D341Med (cell line): Measurements from ENCODE around the gene P2RX6.

Experiments
- DNase-seq: peaks from one replicate; pipeline ENCODE4 v3.0.0; 2012; ENCODE audit warnings: low spot score

P2RX6 gene

GRCh38 chr22:21012446-21013407 is 2.2 kb upstream of the P2RX6 start:
- peak; percentile 58 for DNase-seq

GRCh38 chr22:21013657-21014201 is 1.2 kb upstream of the P2RX6 start:
- DNase-seq = no peak

DNA sequence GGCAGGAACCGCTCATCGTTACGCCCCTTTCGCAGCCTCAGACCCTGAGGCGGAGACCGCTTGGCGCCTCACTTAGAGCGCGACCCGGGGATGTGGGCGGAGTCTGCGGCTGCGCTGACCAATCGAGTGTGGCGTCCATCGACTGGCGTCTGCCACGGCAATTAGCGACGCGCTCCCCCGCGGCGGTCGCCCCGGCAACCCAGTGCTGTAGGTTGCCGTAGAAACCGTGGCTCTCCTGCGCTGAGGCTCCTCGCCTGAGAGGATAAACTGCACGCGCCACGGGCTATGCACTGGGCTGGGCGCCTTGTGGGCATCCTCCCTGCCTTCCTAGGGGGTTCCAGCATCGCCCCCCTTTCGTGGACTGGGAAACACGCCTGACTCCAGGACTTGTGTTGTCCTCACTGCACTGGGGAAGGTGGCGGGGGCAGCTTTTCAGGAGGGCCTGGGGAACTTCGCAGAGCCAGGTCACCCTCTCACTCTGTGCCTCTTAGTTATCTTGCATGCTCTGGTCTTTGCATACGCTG is 701 bp upstream of the P2RX6 start:
- peak; percentile 98 for DNase-seq

GRCh38 chr22:21015466-21016006 is 571 bp downstream of the P2RX6 start:
- no peak for DNase-seq

DNA sequence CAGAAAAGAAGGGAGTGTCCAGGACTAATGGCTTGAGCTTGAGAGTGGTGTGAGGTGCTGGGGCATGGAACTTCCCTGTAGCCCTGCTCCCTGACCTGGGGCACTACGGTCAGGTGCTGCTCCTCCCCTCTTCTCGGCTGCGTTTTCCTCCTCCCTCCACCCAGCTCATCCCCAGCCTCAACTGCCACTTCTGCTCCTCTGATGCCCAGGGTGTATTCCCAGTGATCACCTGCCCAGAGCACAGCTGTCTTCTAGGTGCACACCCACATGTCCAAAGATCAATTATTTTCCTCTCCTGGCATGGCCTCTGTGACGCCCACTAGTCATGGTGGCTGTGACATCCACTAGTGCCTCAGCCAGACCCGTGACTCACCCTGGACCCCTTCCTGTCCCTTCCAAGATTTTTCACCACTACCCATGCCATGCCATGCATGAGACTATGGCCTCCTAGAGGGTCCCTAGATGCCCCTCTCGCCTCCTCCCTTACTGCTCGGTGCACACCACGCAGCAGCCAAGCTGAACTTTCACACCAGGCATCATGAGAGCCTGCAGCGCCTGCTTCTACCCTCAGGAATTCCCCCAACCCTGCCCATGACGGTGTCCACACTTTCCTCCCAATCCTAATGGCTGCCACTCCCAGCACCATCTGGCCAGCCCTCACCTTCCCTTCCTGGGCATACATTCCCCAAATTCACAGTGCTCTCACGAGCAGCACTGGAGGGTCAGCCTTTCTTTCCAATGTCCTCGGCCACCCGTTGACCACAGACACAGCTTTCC is 1.9 kb downstream of the P2RX6 start:
- DNase-seq = no peak

- no peak for DNase-seq
These were observed 3.3 kb downstream of the P2RX6 start for GRCh38 chr22:21018314-21018713.

DNA sequence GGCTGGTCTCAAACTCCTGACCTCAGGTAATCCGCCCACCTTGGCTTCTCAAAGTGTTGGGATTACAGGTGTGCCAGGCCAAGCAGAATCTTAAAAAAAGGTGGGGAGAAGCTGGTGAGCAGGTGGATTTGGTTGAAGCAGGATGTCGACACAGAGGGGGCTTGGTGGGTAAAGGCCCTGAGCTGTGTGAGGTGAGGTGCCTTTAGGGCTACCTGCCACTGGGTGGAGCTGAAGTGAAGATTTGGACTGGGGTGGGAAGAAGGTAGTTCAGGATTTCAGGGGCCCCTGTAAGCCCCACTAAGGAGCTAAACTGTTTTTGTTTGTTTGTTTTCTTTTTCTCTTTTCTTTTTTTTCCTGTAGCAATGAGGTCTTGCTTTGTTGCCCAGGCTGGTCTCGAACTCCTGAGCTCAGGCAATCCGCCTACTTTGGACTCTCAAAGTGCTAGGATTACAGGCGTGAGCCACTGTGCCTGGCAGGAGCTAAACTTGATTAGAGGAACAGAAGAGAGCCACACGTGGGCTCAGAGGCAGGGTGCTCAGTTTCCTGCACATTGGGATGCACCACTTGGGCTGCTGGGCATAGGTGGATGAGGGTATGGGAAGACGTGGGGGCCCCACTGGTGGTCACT is 6.0 kb downstream of the P2RX6 start:
- peak; percentile 76 for DNase-seq

- DNase-seq = no peak
These were observed 7.5 kb downstream of the P2RX6 start for GRCh38 chr22:21022507-21022906.

GRCh38 chr22:21022955-21023614 is 8.1 kb downstream of the P2RX6 start:
- peak; percentile 34 for DNase-seq

GRCh38 chr22:21025266-21025665 is 10.3 kb downstream of the P2RX6 start:
- DNase-seq = no peak

GRCh38 chr22:21025763-21026755 is 11.1 kb downstream of the P2RX6 start:
- DNase-seq = no peak

- DNase-seq = peak; percentile 84
These were observed 12.1 kb downstream of the P2RX6 start for GRCh38 chr22:21026783-21027692.

DNA sequence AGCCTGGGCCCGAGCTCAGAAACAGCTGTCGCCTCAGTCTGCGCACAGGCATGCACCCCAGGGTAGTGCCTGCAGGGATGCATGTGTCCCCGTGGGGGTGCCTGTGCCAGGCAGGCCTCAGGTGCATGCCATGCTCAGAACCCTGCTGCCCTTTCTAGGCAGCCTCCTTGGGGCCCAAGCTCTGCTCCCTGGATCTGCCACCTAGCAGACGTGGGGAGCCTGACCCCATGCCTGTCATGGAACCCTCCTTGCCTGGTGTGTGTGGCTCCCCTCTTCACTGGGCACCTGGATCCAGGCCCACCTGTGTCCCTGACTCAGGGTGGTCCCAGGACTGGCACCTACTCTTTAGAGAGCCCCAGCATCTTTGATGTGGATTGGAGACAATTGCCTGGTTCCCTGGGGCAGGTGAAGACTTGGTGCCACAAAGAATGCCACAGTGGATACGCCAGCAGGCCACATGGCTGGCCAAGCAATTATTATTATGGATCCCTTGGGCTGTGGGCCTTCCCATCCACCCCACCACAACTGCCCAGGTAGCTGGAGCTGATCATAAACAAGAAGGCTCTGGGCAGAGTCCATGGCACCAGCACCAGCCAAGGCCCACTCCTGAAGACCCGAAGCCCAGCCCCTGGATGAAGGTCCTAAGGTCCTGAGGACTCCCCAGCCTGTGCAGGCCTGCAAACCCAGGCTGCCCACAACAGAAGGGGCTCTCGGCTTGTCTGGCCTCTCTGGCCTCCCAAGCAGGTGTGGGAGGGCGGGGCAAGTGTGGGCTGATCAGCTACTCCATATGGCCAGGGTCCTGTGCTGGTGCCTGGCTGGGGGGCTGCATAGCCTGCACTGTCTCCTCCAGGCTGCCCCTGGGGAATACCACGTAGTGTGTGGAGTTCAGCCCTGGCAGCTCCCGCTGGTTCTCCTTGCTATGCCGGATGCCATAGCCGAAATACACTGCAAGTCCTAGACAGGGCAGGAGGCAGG is 13.6 kb downstream of the P2RX6 start:
- no peak for DNase-seq

GRCh38 chr22:21029486-21030025 is 14.6 kb downstream of the P2RX6 start:
- DNase-seq = no peak

DNA sequence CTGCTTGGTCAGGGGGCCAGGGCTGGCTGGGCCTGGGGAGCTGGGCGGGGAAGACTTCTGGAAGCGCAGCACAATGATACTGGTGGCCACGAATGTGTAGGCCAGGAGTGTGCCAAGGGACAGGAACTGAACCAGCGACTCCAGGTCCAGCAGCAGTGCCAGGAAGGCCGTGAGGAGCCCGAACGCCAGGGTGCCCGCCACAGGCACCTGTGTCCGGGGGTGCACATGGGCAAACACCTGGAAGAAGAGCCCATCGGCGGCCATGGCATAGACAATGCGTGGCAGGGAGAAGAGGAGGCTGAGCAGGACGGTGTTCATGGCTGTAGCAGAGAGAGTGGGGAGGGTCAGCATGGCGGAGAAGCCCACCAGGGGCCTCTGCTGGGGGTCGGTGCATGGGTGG is 15.1 kb downstream of the P2RX6 start:
- no peak for DNase-seq

- no peak for DNase-seq
These were observed 15.9 kb downstream of the P2RX6 start for GRCh38 chr22:21030621-21031544.
